Liver (tissue), 9 donors: Measurements from ENCODE around the gene MSH3. TPM values are rescaled to one million over a fixed set of nuclear protein-coding genes. Genes with fewer than 3 reads are reported as not detected.

Experiments
- DNase-seq: peaks from one replicate; pipeline ENCODE4 v3.0.0-alpha.2; 2017; ENCODE audit warnings: low spot score
- H3K27ac ChIP-seq, 2 donors: one replicate each; pipeline ENCODE4 v1.7.0; 2013; ENCODE audit warnings: inconsistent platforms in 2 of 2, low read length in 2 of 2, control low read depth in 1 of 2, low read depth in 1 of 2, mild to moderate bottlenecking in 1 of 2
- H3K27me3 ChIP-seq, 4 donors: one replicate each; pipeline versions ENCODE4 v1.6.1 to v1.7.0; 2013; ENCODE audit warnings: low read length in 3 of 4, inconsistent platforms in 1 of 4, mild to moderate bottlenecking in 1 of 4, moderate library complexity in 1 of 4; ENCODE audit not compliant: control insufficient read depth in 4 of 4, insufficient read depth in 4 of 4
- H3K36me3 ChIP-seq, 4 donors: one replicate each; pipeline versions ENCODE4 v1.6.1 to v1.7.0; 2013; ENCODE audit warnings: low read length in 3 of 4, mild to moderate bottlenecking in 3 of 4, low read depth in 1 of 4, moderate library complexity in 1 of 4; ENCODE audit not compliant: control insufficient read depth in 4 of 4, insufficient read depth in 3 of 4
- H3K4me1 ChIP-seq, 4 donors: one replicate each; pipeline versions ENCODE4 v1.6.1 to v1.7.0; 2013; ENCODE audit warnings: low read length in 3 of 4, mild to moderate bottlenecking in 3 of 4, moderate library complexity in 1 of 4; ENCODE audit not compliant: control insufficient read depth in 4 of 4, insufficient read depth in 4 of 4
- H3K4me3 ChIP-seq, 3 donors: one replicate each; pipeline versions ENCODE4 v1.6.1 to v1.7.0; 2013; ENCODE audit warnings: low read length in 3 of 3, control low read depth in 1 of 3, low read depth in 1 of 3, mild to moderate bottlenecking in 1 of 3
- H3K9ac ChIP-seq, 2 donors: one replicate each; pipeline ENCODE4 v1.7.0; 2013; ENCODE audit warnings: low read length in 2 of 2, mild to moderate bottlenecking in 2 of 2, moderate library complexity in 2 of 2, control low read depth in 1 of 2, low read depth in 1 of 2
- H3K9me3 ChIP-seq, 4 donors: one replicate each; pipeline versions ENCODE4 v1.6.1 to v1.7.0; 2013; ENCODE audit warnings: low read length in 3 of 4; ENCODE audit not compliant: control insufficient read depth in 4 of 4
- CTCF ChIP-seq: fragments of 150-350 bp; IDR thresholded peaks from 2 replicates; pipeline ENCODE4 v1.5.1; 2017; ENCODE audit warnings: improper control_type of control experiment, low read depth, low read length; ENCODE audit not compliant: missing input control
- EGR1 ChIP-seq, 2 donors: IDR thresholded peaks; 2 replicates each; pipeline ENCODE4 v1.6.1; 2016 to 2018; ENCODE audit warnings: antibody characterized with exemption in 2 of 2, low read depth in 2 of 2
- FOXA2 ChIP-seq: IDR thresholded peaks from 2 replicates; pipeline ENCODE4 v1.6.1; 2016; ENCODE audit warnings: antibody characterized with exemption
- GABPA ChIP-seq, 2 donors: IDR thresholded peaks in 1 of 2; conservative IDR thresholded peaks in 1 of 2; 2 replicates each; pipeline ENCODE4 v1.6.1; 2016; ENCODE audit warnings: antibody characterized with exemption in 2 of 2, mild to moderate bottlenecking in 1 of 2, moderate library complexity in 1 of 2
- HNF4A ChIP-seq, 2 donors: conservative IDR thresholded peaks; 2 replicates each; pipeline ENCODE4 v1.6.1; 2016; ENCODE audit warnings: antibody characterized with exemption in 2 of 2, mild to moderate bottlenecking in 2 of 2
- HNF4G ChIP-seq: IDR thresholded peaks from 2 replicates; pipeline ENCODE4 v1.6.1; 2016; ENCODE audit warnings: antibody characterized with exemption
- JUND ChIP-seq, 2 donors: IDR thresholded peaks; 2 replicates each; pipeline ENCODE4 v1.6.1; 2016; ENCODE audit warnings: antibody characterized with exemption in 2 of 2
- MAX ChIP-seq: IDR thresholded peaks from 2 replicates; pipeline ENCODE4 v1.6.1; 2016; ENCODE audit warnings: antibody characterized with exemption
- NR2F2 ChIP-seq: IDR thresholded peaks from 2 replicates; pipeline ENCODE4 v1.6.1; 2016; ENCODE audit warnings: antibody characterized with exemption
- RAD21 ChIP-seq, 2 donors: IDR thresholded peaks; 2 replicates each; pipeline ENCODE4 v1.6.1; 2016; ENCODE audit warnings: antibody characterized with exemption in 2 of 2, mild to moderate bottlenecking in 2 of 2
- RXRA ChIP-seq, 2 donors: IDR thresholded peaks; 2 replicates each; pipeline ENCODE4 v1.6.1; 2017 to 2018; ENCODE audit warnings: antibody characterized with exemption in 2 of 2, mild to moderate bottlenecking in 1 of 2
- SP1 ChIP-seq: IDR thresholded peaks from 2 replicates; pipeline ENCODE4 v1.6.1; 2018; ENCODE audit warnings: antibody characterized with exemption, mild to moderate bottlenecking
- TAF1 ChIP-seq: conservative IDR thresholded peaks from 2 replicates; pipeline ENCODE4 v1.6.1; 2016; ENCODE audit warnings: antibody characterized with exemption, mild to moderate bottlenecking
- YY1 ChIP-seq: IDR thresholded peaks from 2 replicates; pipeline ENCODE4 v1.6.1; 2016; ENCODE audit warnings: antibody characterized with exemption, mild to moderate bottlenecking
- ZBTB33 ChIP-seq: IDR thresholded peaks from 2 replicates; pipeline ENCODE4 v1.6.1; 2016; ENCODE audit warnings: antibody characterized with exemption
- WGBS: extraction: QIAGEN DNeasy Blood & Tissue Kit; methylation state at CpG from one replicate; pipeline ENCODE4 v1.1.7; 2013; 5-methylcytosine and 5-hydroxymethylcytosine counted together
- polyA plus RNA-seq, 2 donors: library from polyadenylated mRNA; stranded (reverse) in 1 of 2; unstranded in 1 of 2; fragments of 200-250 nt in 1 of 2; fragments of >200 nt in 1 of 2; fragmentation: Nextera tagmentation in 1 of 2; extraction: Ambion mirVana in 1 of 2; gene quantifications; one replicate each; pipeline versions ENCODE4 v1.2.1 to v1.2.3, GENCODE V29; 2013 to 2015
- total RNA-seq, 2 donors: library from RNA; depleted of rRNA; stranded (reverse); fragments of >200 nt; gene quantifications; one replicate each; pipeline ENCODE4 v1.2.3, GENCODE V29; 2014
- TF ChIP-seq, protein P1 (sequence below): IDR thresholded peaks from 2 replicates; pipeline ENCODE4 v1.6.1; 2016; ENCODE audit warnings: antibody characterized with exemption, mild to moderate bottlenecking
- TF ChIP-seq, protein P2 (sequence below): IDR thresholded peaks from 2 replicates; pipeline ENCODE4 v1.6.1; 2016; ENCODE audit warnings: antibody characterized with exemption
- donor health status: healthy.
- donor health status: healthy.
- donor health status: healthy.
- donor health status: healthy.
- donor health status: healthy.

Gene MSH3
- total and polyA plus RNA-seq, 4 donors = 3.0 to 19.1 (median 7.9) TPM

DNA sequence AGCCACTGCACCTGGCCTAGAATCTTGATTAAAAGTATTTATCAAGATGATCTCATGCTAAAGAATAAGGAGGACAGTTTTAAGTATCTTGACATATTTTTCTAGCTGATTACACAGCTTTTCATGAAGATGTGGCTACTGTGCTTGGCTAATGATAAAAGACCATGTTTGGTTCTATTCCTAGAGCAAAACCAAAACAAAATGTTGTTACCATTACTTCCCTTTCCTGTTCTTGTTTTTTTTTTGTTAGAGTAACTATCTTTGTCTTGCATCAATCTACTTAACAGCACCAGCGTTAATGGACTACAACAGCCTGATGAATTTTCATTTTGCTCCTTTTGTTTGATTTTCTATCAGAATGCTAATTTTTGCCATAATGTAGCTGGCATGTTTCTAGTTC, 86.5 kb downstream of the MSH3 start (continued):
- TF ChIP-seq RXRA (IDR thresholded peaks at IDR 0.05) = no peak
- TF ChIP-seq NR2F2 = no peak
- no peak for TF ChIP-seq HNF4G
- TF ChIP-seq MAX = no peak
- TF ChIP-seq YY1 = no peak
- no peak for TF ChIP-seq JUND (IDR thresholded peaks at IDR 0.05)

DNA sequence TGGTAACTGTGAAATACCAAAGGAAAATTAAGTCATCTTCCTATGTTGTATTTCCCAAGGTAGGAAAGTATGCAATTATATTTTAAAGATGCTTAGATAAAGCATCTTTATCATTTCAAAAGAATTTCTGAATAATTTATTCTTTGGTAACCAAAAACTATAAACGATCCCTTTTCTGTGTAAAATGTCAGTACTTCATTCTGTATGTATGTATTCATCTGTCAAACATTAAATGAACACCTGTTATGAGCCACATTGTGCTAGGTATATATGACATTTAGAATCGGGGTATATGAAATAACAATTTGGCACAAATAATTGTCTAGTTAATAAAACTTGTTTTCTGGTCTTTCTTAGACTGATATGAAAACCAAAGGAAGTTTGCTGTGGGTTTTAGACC, 89.7 kb downstream of the MSH3 start:
- Histone ChIP-seq H3K4me3 (no peak overlapping the region), H3K36me3 (peaks cover 4 to 25% (median 18%) of the 10 kb centered on the region in 4 donors), H3K4me1 (peaks cover 0 to 3% (median 0%) of the 10 kb centered on the region in 4 donors), H3K9me3 (no peaks in the 10 kb centered on the region), H3K9ac (no peak overlapping the region), H3K27ac (no peak overlapping the region), H3K27me3 (no peaks in the 10 kb centered on the region)
- DNase-seq = no peak
- TF ChIP-seq GABPA (IDR thresholded peaks at IDR 0.05 in 1 of 2, conservative IDR thresholded peaks at IDR 0.05 in 1 of 2) = no peak
- TF ChIP-seq HNF4A (conservative IDR thresholded peaks at IDR 0.05) = no peak
- no peak for TF ChIP-seq RXRA (IDR thresholded peaks at IDR 0.05)
- no peak for TF ChIP-seq HNF4G
- no peak for TF ChIP-seq ZBTB33
- TF ChIP-seq NR2F2 = no peak
- no peak for TF ChIP-seq FOXA2
- TF ChIP-seq, protein P1, sequence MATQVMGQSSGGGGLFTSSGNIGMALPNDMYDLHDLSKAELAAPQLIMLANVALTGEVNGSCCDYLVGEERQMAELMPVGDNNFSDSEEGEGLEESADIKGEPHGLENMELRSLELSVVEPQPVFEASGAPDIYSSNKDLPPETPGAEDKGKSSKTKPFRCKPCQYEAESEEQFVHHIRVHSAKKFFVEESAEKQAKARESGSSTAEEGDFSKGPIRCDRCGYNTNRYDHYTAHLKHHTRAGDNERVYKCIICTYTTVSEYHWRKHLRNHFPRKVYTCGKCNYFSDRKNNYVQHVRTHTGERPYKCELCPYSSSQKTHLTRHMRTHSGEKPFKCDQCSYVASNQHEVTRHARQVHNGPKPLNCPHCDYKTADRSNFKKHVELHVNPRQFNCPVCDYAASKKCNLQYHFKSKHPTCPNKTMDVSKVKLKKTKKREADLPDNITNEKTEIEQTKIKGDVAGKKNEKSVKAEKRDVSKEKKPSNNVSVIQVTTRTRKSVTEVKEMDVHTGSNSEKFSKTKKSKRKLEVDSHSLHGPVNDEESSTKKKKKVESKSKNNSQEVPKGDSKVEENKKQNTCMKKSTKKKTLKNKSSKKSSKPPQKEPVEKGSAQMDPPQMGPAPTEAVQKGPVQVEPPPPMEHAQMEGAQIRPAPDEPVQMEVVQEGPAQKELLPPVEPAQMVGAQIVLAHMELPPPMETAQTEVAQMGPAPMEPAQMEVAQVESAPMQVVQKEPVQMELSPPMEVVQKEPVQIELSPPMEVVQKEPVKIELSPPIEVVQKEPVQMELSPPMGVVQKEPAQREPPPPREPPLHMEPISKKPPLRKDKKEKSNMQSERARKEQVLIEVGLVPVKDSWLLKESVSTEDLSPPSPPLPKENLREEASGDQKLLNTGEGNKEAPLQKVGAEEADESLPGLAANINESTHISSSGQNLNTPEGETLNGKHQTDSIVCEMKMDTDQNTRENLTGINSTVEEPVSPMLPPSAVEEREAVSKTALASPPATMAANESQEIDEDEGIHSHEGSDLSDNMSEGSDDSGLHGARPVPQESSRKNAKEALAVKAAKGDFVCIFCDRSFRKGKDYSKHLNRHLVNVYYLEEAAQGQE = no peak
- no peak for TF ChIP-seq JUND (IDR thresholded peaks at IDR 0.05)
- TF ChIP-seq, protein P2, sequence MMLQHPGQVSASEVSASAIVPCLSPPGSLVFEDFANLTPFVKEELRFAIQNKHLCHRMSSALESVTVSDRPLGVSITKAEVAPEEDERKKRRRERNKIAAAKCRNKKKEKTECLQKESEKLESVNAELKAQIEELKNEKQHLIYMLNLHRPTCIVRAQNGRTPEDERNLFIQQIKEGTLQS = no peak
- TF ChIP-seq MAX = no peak
- TF ChIP-seq SP1 = no peak
- TF ChIP-seq YY1 = no peak
- TF ChIP-seq RAD21 (IDR thresholded peaks at IDR 0.05) = no peak
- no peak for TF ChIP-seq EGR1 (IDR thresholded peaks at IDR 0.05; ENCODE audit: low read depth in 2 of 2)
- no peak for TF ChIP-seq TAF1
- TF ChIP-seq CTCF = no peak
- 93% methylated on average over 2 of the region's 2 CpGs for WGBS
